H1 (cell line): ENCODE results near the gene GMPR2.

Experiments used
- YY1 ChIP-seq: IDR thresholded peaks from 2 replicates; pipeline ENCODE4 v1.6.1; 2011; ENCODE audit warnings: low read depth, mild to moderate bottlenecking, low read length
- TF ChIP-seq, protein P1 (sequence below), 3 experiments: IDR thresholded peaks; 1 replicate in 2 of 3; 2 replicates in 1 of 3; pipeline versions ENCODE4 v1.5.1 to v1.6.1; 2011; ENCODE audit warnings: low read length in 3 of 3, mild to moderate bottlenecking in 3 of 3, inconsistent platforms in 2 of 3, low read depth in 1 of 3, moderate library complexity in 1 of 3; ENCODE audit not compliant: insufficient read depth in 1 of 3; ENCODE audit errors: control extremely low read depth in 1 of 3

DNA sequence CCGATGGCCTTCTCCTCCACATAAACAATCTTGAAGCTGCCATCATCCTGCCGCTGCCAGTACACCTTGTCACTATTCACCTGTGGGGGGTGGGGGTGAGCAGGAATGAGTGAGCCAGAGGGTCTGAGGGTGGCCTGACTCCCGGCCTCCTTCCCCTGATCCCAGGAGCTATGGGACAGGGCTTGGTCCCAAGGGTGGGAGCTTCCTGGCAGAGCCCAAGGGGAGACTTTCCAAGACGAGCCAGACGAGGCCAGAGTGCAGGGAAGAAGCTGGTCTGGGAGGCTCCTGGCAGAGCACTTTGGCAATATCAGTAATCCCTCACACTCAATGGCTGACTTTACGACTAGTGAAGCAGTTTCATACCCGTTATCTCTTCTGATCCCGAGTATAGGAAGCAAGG is 22.7 kb downstream of the GMPR2 start:
- TF ChIP-seq, protein P1, sequence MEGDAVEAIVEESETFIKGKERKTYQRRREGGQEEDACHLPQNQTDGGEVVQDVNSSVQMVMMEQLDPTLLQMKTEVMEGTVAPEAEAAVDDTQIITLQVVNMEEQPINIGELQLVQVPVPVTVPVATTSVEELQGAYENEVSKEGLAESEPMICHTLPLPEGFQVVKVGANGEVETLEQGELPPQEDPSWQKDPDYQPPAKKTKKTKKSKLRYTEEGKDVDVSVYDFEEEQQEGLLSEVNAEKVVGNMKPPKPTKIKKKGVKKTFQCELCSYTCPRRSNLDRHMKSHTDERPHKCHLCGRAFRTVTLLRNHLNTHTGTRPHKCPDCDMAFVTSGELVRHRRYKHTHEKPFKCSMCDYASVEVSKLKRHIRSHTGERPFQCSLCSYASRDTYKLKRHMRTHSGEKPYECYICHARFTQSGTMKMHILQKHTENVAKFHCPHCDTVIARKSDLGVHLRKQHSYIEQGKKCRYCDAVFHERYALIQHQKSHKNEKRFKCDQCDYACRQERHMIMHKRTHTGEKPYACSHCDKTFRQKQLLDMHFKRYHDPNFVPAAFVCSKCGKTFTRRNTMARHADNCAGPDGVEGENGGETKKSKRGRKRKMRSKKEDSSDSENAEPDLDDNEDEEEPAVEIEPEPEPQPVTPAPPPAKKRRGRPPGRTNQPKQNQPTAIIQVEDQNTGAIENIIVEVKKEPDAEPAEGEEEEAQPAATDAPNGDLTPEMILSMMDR (IDR thresholded peaks at IDR 0.05; ENCODE audit: control extremely low read depth in 1 of 3, insufficient read depth in 1 of 3, low read depth in 1 of 3, low read length in 3 of 3): no peak
- no peak for TF ChIP-seq YY1
